GM19372 (cell line): ENCODE data around the gene LTBR.
"Not testable (repeated sequence)": the region's sequence is repeated elsewhere in the genome, so short reads cannot be mapped to it uniquely, and the experiment has no call there.

ENCODE experiments used
- ATAC-seq: cut with Tn5 transposase; IDR thresholded peaks from one replicate; pipeline ENCODE4 v1.9.1; 2021; ENCODE audit warnings: mild to moderate bottlenecking, low read depth, moderate library complexity; ENCODE audit not compliant: unreplicated experiment

The LTBR gene

DNA sequence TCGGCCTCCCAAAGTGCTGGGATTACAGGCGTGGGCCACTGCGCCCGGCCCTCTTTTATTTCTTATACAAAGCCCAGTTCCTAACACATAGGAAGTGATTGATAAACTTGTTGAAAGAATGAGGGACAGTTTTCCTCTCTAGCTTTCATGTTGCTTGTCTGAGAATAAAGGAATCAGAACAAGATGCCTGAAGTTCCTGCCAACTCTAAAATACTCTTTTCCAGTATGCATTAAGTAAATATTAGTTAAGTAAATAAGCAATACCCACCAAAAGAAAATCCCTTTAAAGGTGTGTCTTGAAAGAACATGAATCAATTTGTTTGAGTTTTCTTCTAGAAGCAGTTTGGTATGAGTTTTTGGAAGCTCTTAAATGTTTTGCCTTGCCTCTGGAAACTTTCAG, 36.4 kb downstream of the LTBR start:
- ATAC-seq = no peak

DNA sequence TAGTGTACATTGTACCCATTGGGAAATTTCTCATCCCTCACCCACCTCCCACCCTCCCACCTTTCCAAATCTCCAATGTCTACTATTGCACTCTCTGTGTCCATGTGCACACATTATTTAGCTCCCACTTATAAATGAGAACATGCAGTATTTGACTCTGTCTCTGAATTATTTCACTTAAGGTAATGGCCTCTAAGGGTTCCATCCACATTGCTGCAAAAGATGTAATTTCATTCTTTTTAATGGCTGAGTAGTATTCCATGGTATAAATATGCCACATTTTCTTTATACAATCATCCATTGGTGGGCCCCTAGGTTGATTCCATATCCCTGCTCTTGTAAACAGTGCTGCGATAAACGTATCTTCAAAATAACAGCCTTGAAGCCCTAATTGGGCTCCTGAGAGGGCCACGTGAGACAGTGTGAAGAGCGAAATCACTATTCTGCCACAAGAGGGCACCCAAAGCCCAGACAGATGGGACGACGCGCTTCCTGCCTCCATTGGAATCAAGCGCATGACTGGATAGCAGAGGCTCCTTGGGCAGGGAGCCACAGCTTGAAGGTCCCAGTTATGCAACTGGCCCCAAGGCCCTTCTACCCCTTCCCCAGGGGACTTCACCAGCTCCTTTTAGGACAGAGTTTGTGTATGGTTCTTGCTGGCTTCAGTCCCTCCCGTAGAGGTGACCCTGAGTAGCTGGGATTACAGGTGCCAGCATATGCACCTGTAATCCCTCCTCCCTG, 39.5 kb downstream of the LTBR start:
- no peak for ATAC-seq

DNA sequence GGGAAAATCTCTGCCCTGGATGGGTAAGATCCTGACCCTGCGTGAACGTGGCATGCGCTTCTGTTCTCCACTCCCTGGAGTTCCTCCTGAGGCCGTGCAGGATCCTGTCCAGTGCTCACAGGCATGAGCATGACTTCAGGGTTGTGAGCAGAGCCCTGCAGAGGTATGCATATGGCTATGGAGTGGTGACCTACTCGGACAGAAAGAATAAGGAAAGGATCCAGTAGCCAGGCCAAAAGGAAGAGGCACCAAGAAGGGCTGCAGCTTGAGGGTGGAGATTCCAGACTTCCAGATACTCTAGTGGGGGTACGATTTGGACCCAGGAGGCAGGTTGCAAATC, 40.0 kb downstream of the LTBR start:
- no peak for ATAC-seq

DNA sequence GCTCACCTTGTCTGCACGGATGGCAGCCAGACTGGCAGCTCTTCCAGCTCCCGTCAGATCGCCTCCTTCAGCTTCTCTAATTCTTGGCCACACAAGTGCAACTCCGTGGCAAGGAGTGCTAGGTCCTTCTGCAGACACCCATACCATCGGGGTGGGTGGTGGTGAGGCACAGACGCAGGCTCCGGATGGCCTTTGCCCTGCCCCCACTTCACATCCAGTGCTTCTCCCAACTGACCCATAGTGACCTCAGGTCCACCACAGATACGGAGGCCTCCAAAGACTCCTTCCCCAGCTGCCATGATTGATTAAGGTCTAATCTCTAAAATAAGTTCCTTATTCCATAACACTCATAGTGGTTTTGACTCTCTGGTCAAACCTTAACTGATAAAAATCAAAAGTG, 40.9 kb downstream of the LTBR start:
- no peak for ATAC-seq

DNA sequence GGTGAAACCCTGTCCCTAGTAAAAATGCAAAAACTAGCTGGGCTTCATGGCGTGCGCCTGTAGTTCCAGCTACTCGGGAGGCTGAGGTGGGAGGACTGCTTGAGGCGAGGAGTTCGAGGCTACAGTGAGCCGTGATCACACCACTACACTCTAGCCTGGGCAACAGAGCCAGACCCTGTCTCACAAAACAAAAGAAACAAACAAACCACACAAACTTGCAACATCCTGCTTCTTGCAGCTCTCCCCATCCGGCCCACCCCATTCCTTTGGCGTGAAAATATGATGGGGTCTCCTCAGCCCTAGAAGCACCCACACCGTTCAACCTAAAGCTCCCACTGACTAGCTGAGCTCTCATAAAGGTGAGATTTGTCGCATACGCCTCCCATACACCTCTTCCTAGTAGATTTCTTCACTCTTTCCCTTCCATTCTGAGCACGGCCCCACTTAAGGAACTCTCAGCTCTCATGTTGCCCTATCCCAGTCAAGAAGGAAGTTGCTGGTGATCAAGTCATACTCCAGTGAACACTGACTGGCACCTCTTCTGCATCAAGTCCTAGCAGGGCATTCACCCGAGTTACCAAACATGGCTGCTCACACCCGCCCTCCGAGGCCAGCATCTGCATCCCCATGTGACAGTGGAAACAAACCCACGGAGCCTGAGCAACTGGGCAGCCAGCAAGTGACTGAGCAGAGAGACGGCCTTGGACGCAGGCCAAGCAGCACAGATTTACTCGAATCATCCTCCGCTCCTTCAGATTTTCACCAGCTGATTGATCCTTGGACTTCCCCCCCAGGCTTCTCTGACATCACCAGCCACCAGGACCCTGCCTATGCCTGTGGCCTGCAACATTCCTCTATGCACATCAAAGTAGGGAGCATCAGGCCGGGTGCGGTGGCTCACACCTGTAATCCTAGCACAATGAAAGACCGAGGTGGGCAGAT, 41.9 kb downstream of the LTBR start:
- ATAC-seq = no peak

DNA sequence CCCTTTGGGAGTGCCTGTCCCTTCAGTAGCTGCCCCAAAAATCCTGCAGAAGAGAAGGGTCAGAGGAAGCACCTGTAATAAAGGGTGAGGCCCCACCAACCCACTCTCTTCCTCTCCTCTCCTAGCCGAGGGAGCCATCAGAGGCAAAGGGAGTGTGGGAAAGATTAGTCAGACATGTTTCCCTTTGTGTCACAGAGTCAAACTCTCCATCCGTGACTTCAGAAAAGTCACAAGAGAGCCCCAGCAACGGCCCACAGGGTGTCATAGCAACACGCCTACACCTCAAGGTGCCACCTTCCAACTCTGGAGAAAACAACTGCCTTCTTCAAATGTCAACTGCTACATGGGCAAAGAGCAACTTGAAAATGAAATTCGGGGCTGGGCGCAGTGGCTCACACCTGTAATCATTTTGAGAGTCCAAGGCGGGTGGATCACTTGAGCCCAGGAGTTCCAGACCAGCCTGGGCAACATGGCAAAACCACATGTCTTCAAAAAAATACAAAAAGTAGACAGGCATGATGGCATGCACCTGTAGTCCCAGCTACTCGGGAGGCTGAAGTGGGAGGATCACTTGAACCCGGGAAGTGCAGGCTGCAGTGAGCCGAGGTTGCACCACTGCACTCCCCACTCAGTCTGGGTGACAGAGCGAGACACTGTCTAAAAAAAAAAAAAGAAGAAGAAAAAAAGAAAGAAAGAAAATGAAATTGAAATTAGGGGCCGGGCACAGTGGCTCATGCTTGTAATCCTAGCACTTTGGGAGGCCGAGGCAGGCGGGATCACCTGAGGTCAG, 43.1 kb downstream of the LTBR start:
- peak; percentile 67 for ATAC-seq

DNA sequence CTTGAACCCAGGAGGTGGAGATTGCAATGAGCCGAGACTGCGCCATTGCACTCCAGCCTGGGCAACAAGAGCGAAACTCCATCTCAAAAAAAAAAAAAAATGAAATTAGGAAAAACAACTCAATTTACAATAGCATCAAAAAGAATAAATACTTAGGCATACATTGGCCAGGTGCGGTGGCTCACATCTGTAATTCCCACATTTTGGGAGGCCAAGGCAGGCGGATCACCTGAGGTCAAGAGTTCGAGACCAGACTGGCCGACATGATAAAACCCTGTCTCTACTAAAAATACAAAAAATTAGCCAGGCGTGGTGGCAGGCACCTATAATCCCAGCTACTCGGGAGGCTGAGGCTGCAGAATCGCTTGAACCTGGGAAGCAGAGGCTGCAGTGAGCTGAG, 43.8 kb downstream of the LTBR start:
- ATAC-seq = not testable (repeated sequence)

DNA sequence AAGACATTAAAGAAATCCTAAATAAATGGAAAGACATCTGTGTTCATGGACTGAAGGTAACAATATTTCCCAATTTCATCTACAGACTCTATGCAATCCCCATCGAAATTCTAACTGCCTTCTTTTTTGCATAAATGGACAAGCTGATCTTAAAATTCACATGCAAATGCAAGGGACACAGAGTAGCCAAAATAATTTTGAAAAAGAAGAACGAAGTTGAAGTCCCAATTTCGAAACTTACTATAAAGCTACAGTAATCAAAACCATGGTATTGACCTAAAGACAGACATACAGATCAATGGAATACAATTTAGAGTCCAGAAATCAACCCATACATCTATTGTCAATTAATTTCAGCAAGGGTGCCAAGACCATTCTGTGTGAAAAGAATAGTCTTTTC, 44.4 kb downstream of the LTBR start:
- no peak for ATAC-seq

DNA sequence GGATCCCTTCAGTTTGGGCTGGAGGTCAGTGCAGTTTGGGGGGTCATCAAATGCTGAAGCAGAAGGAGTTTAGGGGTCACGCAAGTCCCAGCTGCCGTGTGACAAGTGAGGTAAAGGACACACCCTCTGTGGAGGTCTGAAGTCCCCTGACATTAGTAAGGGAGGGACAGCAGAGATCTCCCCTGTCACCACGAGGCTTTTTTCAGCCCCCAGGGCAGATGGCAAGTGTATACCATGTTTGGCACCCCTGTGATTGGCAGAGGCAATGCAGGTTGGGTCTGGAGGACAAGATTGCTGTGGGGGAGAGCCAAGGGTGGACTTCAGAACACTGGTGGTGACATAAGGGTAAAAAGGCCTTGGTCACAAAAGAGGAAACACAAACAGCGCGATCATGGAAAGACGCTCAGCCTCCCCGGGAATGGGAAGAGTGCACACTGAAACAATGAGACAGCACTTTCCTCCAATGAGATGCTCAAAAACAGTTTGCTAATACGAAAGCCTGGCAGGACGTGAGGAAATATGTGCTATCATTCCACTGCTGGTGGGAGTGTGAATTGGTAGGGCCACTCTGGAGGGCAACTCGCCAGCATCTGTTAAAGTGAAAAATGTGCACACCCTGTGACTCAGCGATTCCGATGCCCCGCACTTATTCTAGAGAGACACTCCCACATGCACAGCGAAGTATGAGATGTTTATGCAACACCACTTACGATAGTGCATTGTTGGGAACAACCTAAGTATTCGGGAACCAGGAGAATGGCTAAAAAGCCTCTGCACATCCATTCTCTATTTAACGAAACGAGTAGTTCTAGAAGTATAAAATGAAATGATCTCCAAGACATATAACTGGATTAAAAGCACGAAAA, 46.4 kb downstream of the LTBR start:
- no peak for ATAC-seq

DNA sequence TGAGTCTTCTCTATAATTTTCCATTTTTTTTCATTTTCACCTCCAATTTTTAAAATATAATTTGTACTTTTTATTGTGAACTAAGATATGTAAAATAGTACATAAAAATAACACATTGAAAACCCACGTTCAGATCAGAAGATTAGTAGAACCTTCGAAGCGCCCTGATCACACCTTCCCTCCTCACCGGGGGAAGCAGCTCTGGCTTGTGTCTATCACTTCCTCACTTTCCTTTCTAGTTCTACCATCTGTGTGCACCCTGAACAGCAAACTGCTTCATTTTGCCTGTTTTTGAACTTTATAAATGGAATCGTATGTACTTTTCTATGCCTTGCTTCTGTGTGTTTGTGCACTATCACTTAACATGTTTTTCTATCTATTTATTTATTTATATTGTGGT, 49.0 kb downstream of the LTBR start:
- ATAC-seq = no peak

DNA sequence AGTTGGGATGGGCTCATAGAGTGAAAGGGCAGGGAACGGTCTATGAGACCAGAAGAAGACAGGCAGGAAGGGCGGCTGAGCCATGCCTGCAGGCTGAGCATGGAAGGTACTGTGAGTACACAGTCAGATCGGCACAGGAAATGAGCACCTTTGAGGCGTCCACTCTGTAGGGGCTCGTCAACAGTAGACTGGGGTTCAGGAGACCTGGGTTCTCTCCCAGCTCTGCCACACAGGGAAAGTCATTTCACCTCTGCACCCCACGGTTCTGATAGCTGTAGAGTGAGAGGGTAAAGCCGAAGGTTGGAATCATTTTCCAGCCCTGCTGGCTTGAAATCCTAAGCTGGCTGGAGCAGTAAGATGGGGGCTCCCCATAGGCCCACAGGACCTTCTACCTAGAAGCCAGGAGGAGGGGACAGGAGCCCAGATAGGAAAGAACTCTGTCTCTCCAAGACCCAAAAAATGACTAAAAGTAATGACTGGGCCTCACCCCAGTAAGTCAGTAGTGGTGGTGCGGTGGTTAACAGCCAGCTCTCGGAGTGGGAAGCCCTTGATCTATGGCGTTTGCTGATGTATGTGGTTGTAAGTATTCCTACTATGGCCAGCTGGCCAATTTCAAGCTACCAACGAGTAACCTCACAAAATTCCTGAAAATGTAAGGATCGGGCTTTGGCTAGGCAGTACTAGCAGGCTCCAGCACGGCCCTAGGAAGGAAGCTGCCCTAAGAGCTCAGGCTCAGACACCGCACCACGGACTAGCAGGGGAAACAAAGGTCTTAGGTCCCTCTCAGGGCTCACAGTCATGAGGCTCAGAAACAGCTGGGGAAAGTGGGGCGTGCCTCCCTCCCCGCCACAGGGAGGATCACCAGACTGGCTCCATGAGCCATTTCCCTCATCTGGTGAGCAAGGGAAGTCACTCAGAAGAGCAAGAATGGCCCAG, 50.5 kb downstream of the LTBR start:
- ATAC-seq = no peak

DNA sequence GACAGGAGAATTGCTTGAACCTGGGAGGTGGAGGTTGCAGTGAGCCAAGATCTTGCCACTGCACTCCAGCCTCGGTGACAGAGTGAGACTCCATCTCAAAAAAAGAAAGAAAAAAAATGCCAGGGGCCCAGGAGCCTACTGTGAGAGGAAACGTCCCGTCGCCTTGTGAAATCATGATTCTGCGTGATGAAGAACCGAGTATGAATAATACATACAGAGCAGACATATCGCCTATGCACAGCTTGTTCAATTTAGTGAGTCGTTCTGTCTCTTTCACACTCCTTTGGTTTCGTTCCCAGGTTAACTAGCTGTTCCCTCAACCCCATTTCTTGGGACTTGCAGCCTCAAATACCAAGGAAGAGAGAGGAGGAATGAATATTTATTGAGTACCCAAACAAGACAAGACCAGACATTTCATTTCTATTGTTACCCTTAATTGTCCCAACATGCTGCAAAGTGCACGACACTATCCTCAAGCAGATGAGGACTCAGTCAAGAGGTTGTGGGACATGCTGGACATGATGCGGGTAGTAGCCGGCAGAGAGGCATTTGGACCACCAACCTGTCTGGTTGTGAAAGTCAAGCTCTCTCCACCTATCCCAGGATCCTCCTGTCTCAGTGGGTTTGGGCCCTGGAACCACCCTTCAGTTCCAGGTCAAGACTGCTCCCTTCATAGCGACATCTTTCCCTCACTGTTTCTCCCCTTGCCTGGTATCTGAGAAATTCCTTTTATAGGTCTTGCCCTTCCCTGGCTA, 52.2 kb downstream of the LTBR start:
- no peak for ATAC-seq

DNA sequence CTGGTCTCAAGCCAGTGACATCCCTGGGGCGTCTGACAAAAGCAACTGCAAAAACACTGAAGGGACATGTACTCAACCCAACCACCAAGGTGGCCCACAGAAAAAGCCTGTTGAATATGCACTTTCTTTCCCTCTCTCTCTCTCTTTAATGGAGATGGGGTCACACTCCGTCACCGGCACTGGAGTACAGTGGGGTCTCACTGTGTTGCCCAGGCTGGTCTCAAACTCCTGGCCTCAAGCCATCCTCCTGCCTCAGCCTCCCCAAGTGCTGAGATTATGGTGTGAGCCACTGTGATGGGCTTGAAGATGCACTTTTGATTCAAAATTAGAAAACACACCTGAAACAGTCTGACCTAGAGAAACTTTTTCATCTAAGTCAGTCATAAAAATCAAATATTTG, 53.6 kb downstream of the LTBR start:
- no peak for ATAC-seq

DNA sequence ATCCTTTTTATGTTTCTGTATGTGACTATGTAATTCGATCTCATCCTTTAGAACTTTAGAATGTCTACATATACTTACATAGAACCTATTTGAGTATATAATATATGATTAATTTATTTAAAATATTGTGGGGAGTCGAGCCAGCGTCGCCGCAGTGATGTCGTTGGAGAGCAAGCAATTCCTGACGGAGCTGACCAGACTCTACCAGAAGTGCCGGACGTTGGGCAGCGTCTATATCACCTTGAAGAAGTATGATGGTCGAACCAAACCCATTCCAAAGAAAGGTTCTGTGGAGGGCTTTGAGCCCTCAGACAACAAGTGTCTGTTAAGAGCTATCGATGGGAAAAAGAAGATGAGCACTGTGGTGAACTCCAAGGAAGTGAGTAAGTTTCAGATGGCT, 54.4 kb downstream of the LTBR start:
- ATAC-seq = no peak

DNA sequence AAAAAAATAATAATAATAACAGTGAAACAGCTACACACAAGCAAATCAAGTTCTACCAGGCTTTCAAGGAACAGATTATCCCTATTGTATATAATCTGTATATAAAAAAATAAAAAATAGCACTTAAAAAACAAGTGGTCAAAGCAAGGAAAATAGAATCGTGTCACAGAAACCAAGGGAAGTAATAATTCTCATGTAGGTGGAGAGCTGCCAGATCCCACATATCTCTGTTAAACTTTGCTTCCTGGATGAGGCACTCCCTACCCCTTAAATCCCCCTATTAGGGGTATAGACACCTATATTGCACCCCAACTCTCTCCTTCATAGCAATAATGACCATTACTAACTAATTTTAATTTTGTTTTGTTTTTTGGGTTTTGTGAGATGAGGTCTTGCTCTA, 56.4 kb downstream of the LTBR start:
- no peak for ATAC-seq
